Astrocyte of the cerebellum (primary cell): ENCODE measurements around the gene KLHDC8A.
"Not testable (repeated sequence)": the region's sequence is repeated elsewhere in the genome, so short reads cannot be mapped to it uniquely, and the experiment has no call there.

Experiments used
- DNase-seq: peaks from one replicate; pipeline ENCODE4 v3.0.0-alpha.2; 2011; ENCODE audit warnings: low read depth
- H3K4me3 ChIP-seq: 2 replicates; pipeline ENCODE4 v1.5.1; 2011; ENCODE audit warnings: mild to moderate bottlenecking, low read depth, low read length, moderate library complexity
- CTCF ChIP-seq: IDR thresholded peaks from 2 replicates; pipeline ENCODE4 v1.5.1; 2012; ENCODE audit warnings: low read length, low read depth, moderate library complexity, mild to moderate bottlenecking; ENCODE audit errors: missing control alignments
- in situ Hi-C: cut with HindIII; loops from 2 replicates; pipeline ENCODE4 v1.10.0; 2017; ENCODE audit warnings: low sequenced_read_pairs

Gene KLHDC8A

GRCh38 chr1:205356440-205357139 lies at the start of gene KLHDC8A:
Gene KLHDC8A (minus strand): TSS chr1:205356922. CDS start chr1:205343604, 13,318 bp downstream.
- TF ChIP-seq CTCF = no peak
- no peak within 1 kb of the TSS for H3K4me3 ChIP-seq
- in situ Hi-C loops = no loop called here
- no peak for DNase-seq

GRCh38 chr1:205406252-205406651 lies 49.5 kb upstream of the KLHDC8A start:
- H3K4me3 ChIP-seq, DNase-seq, in situ Hi-C loops: not testable (repeated sequence)

GRCh38 chr1:205404484-205404883 lies 47.8 kb upstream of the KLHDC8A start:
- DNase-seq, in situ Hi-C loops, H3K4me3 ChIP-seq: not testable (repeated sequence)

GRCh38 chr1:205398586-205398985 lies 41.9 kb upstream of the KLHDC8A start:
- in situ Hi-C loops = no loop called here
- TF ChIP-seq CTCF = no peak
- no peak overlapping the region for H3K4me3 ChIP-seq
- DNase-seq = no peak

GRCh38 chr1:205396967-205397616 lies 40.4 kb upstream of the KLHDC8A start:
- no peak for DNase-seq
- in situ Hi-C loops = no loop called here
- peak; percentile 72 for TF ChIP-seq CTCF
- H3K4me3 ChIP-seq = no peak overlapping the region

- no peak overlapping the region for H3K4me3 ChIP-seq
- TF ChIP-seq CTCF = no peak
- in situ Hi-C loops = no loop called here
- no peak for DNase-seq
Measured at GRCh38 chr1:205395616-205396015, 38.9 kb upstream of the KLHDC8A start.

GRCh38 chr1:205392650-205393049 lies 35.9 kb upstream of the KLHDC8A start:
- no peak overlapping the region for H3K4me3 ChIP-seq
- no peak for DNase-seq
- in situ Hi-C loops = no loop called here
- TF ChIP-seq CTCF = no peak

GRCh38 chr1:205391386-205391785 lies 34.7 kb upstream of the KLHDC8A start:
- TF ChIP-seq CTCF = no peak
- H3K4me3 ChIP-seq = no peak overlapping the region
- DNase-seq = no peak
- in situ Hi-C loops = no loop called here
